Smooth muscle cell of the brain vasculature (primary cell): ENCODE data around the gene CALCOCO1.
"Not testable (repeated sequence)": the region's sequence is repeated elsewhere in the genome, so short reads cannot be mapped to it uniquely, and the experiment has no call there.

Source experiments
- DNase-seq: peaks from one replicate; pipeline ENCODE4 v3.0.0-alpha.2; 2012; ENCODE audit warnings: low read depth, low spot score

The CALCOCO1 gene

GRCh38 chr12:53727310-53728041, at the start of gene CALCOCO1:
Gene CALCOCO1 (minus strand): TSS chr12:53727452. CDS start chr12:53725242, 2,210 bp downstream.
- DNase-seq, result peak; percentile 94

- no peak for DNase-seq
Observed at GRCh38 chr12:53776872-53777271, 49.6 kb upstream of the CALCOCO1 start.

- DNase-seq, result no peak
Observed at GRCh38 chr12:53775478-53776145, 48.4 kb upstream of the CALCOCO1 start.

GRCh38 chr12:53770281-53770680, 43.0 kb upstream of the CALCOCO1 start:
- DNase-seq, result no peak

GRCh38 chr12:53768976-53769375, 41.7 kb upstream of the CALCOCO1 start:
- no peak for DNase-seq

GRCh38 chr12:53766881-53767280, 39.6 kb upstream of the CALCOCO1 start:
- no peak for DNase-seq

GRCh38 chr12:53765891-53766290, 38.6 kb upstream of the CALCOCO1 start:
- no peak for DNase-seq

- DNase-seq, result no peak
Observed at GRCh38 chr12:53764615-53765014, 37.4 kb upstream of the CALCOCO1 start.

- DNase-seq, result not testable (repeated sequence)
Observed at GRCh38 chr12:53762793-53763192, 35.5 kb upstream of the CALCOCO1 start.

GRCh38 chr12:53761306-53761705, 34.1 kb upstream of the CALCOCO1 start:
- no peak for DNase-seq

GRCh38 chr12:53759261-53759660, 32.0 kb upstream of the CALCOCO1 start:
- DNase-seq, result no peak

GRCh38 chr12:53758730-53759103, 31.5 kb upstream of the CALCOCO1 start:
- no peak for DNase-seq

GRCh38 chr12:53758081-53758729, 31.0 kb upstream of the CALCOCO1 start:
- no peak for DNase-seq

GRCh38 chr12:53757101-53757770, 30.0 kb upstream of the CALCOCO1 start:
- no peak for DNase-seq

GRCh38 chr12:53756300-53757100, 29.2 kb upstream of the CALCOCO1 start:
- DNase-seq, result no peak

GRCh38 chr12:53755893-53756292, 28.6 kb upstream of the CALCOCO1 start:
- DNase-seq, result no peak

- DNase-seq, result no peak
Observed at GRCh38 chr12:53755451-53755891, 28.2 kb upstream of the CALCOCO1 start.

GRCh38 chr12:53754633-53755264, 27.5 kb upstream of the CALCOCO1 start:
- DNase-seq, result no peak

- no peak for DNase-seq
Observed at GRCh38 chr12:53754188-53754585, 26.9 kb upstream of the CALCOCO1 start.

- DNase-seq, result no peak
Observed at GRCh38 chr12:53752621-53753020, 25.4 kb upstream of the CALCOCO1 start.

- DNase-seq, result no peak
Observed at GRCh38 chr12:53752192-53752601, 24.9 kb upstream of the CALCOCO1 start.
